Panc1 (cell line): ENCODE results near the gene SAP30. TPM values are rescaled to one million over a fixed set of nuclear protein-coding genes. Genes with fewer than 3 reads are reported as not detected.

ENCODE experiments used
- ATAC-seq: fragments of 200-7000 bp; cut with Tn5 transposase; 2 replicates; pipeline ENCODE4 v1.9.1; 2020; ENCODE audit warnings: mild to moderate bottlenecking, moderate library complexity
- BruUV-seq: library from RNA; stranded (reverse); fragments of 400-500 nt; replicated peaks from 2 replicates; lab custom pipeline; 2021; lab: Mats Ljungman, UMichigan
- CTCF ChIA-PET: fragments of 300-600 bp; sonication (Branson Sonifier 250); formaldehyde crosslinking; loops from one replicate; lab custom pipeline; 2022; ENCODE audit warnings: antibody characterized with exemption; lab: Charles Lee
- POLR2A ChIA-PET: fragments of 300-600 bp; sonication (Branson Sonifier 250); formaldehyde crosslinking; loops from one replicate; lab custom pipeline; 2022; ENCODE audit warnings: antibody characterized with exemption; lab: Charles Lee
- DNase-seq: peaks from one replicate; pipeline ENCODE4 v3.0.0-alpha.2; 2010; ENCODE audit warnings: low read depth, low spot score
- H3K27ac ChIP-seq: 2 replicates; pipeline ENCODE4 v1.5.1; 2011; ENCODE audit warnings: mild to moderate bottlenecking, low read length, inconsistent platforms
- H3K27me3 ChIP-seq: fragments of 200-500 bp; sonication (Bioruptor generic); 2 replicates; pipeline ENCODE4 v1.6.0; 2014; ENCODE audit warnings: low read length, inconsistent platforms; ENCODE audit not compliant: control insufficient read depth, insufficient read depth
- H3K36me3 ChIP-seq: fragments of 200-500 bp; sonication (Bioruptor generic); 2 replicates; pipeline ENCODE4 v1.5.1; 2014; ENCODE audit warnings: inconsistent platforms, mild to moderate bottlenecking, low read length, moderate library complexity; ENCODE audit not compliant: control insufficient read depth, insufficient read depth
- H3K4me1 ChIP-seq: 2 replicates; pipeline ENCODE4 v1.5.1; 2011; ENCODE audit warnings: inconsistent platforms, mild to moderate bottlenecking, low read length, moderate library complexity; ENCODE audit not compliant: control insufficient read depth, insufficient read depth
- H3K4me3 ChIP-seq, 2 experiments: 2 replicates each; pipeline ENCODE4 v1.5.1; 2011 to 2012; ENCODE audit warnings: low read depth in 2 of 2, low read length in 2 of 2, mild to moderate bottlenecking in 2 of 2, inconsistent platforms in 1 of 2, moderate library complexity in 1 of 2
- H3K9me3 ChIP-seq: fragments of 200-500 bp; sonication (Bioruptor generic); 2 replicates; pipeline ENCODE4 v1.5.1; 2014; ENCODE audit warnings: low read depth, mild to moderate bottlenecking, inconsistent platforms, low read length, moderate library complexity; ENCODE audit not compliant: control insufficient read depth, insufficient read depth
- POLR2AphosphoS5 ChIP-seq: IDR thresholded peaks from 2 replicates; pipeline ENCODE4 v1.6.1; 2012; ENCODE audit warnings: mild to moderate bottlenecking, low read depth, low read length, moderate library complexity
- SIN3A ChIP-seq: IDR thresholded peaks from 2 replicates; pipeline ENCODE4 v1.6.1; 2012; ENCODE audit warnings: low read depth, mild to moderate bottlenecking, low read length, moderate library complexity, borderline replicate concordance; ENCODE audit not compliant: insufficient read depth
- TCF7L2 ChIP-seq: IDR thresholded peaks from 2 replicates; pipeline ENCODE4 v1.6.1; 2011; ENCODE audit warnings: mild to moderate bottlenecking, low read depth, low read length, inconsistent platforms
- in situ Hi-C: cut with HindIII; loops from 2 replicates; pipeline ENCODE4 v1.10.0; 2016; ENCODE audit warnings: low sequenced_read_pairs, low pct_unique_long_range_greater_than_20kb
- intact Hi-C: fragments of 100-400 bp; cut with micrococcal nuclease; formaldehyde crosslinking; loops from one replicate; pipeline ENCODE4 v1.10.0; 2022; ENCODE audit not compliant: unreplicated experiment
- total RNA-seq: library from RNA; stranded (reverse); gene quantifications from one replicate; pipeline ENCODE4 v1.2.1, GENCODE V29; 2021; ENCODE audit not compliant: unreplicated experiment
- TF ChIP-seq, protein P1 (sequence below): fragments of 450-650 bp; IDR thresholded peaks from 2 replicates; pipeline ENCODE4 v1.5.1; 2017; ENCODE audit warnings: mild to moderate bottlenecking
- TF ChIP-seq, protein P2 (sequence below), 2 experiments: IDR thresholded peaks; 2 replicates each; pipeline ENCODE4 v1.6.1; 2011 to 2012; ENCODE audit warnings: low read depth in 2 of 2, control low read depth in 1 of 2, low read length in 1 of 2, mild to moderate bottlenecking in 1 of 2, moderate library complexity in 1 of 2; ENCODE audit not compliant: insufficient read depth in 1 of 2

SAP30 gene
- total RNA-seq, 1 experiment from 2014 or later: 23.4 TPM

DNA sequence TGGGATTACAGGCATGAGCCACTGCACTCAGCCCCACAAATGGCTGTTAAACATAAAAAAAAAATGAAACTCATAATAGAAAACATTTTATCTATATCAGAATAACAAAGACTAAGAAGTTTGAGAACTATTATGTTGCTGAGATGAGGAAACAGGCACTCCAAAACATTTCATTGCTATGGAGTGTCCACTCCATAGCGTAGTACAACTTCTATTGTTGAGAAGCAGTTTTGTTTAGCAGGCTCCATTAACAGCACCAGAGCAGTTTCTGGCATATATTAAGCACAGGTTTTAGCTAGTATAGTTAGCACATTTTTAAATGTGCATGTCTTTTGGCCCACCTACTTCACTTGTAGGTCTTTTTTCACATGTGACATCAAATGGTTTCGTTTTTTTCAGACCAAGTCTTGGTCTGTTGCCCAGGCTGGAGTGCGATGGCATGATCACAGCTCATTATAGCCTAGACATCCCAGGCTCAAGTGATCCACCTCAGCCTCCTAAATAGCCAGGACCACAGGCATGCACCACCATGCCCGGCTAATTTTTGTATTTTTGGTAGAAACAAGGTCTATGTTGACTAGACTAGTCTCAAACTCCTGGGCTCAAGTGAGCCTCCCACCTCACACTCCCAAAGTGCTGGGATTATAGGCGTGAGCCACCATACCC, 42.4 kb upstream of the SAP30 start:
- intact Hi-C loops: loop anchor here (5.0 kb wide), 1 partner anchor 89 kb away; no protein-coding TSS in a partner anchor
- CTCF ChIA-PET: no interaction called here

DNA sequence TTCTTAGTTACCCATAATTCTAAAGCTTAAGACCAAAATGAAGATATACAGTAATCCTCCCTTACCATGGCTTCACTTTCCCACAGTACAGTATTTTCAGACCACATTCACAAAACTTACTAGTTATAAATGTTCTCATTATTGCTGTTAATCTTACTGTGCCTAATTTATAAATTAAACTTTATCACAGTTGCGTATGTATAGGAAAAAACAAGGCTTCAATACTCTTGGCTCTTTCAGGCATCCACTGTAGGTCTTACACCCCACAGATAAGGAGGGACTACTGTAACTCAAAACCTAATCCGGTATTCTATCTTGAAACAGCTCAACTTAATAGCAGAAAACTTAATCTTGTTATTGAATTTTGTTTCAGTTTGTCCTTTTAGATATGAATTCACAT, 40.2 kb upstream of the SAP30 start:
- H3K9me3 ChIP-seq: no peaks in the 10 kb centered on the region
- ATAC-seq (no peak), DNase-seq (no peak)
- BruUV-seq: no TSS peak
- ChIA-PET POLR2A (interaction anchor here (0.6 kb wide), 1 partner anchor 141 kb away, joined by 3 read pairs; no protein-coding TSS in a partner anchor), CTCF (no interaction called here)
- H3K27ac ChIP-seq: peak overlapping the region; percentile 51
- peaks cover 5% of the 10 kb centered on the region; the same call in 1 of the 2 replicates for H3K4me1 ChIP-seq
- peaks cover 12% of the 10 kb centered on the region for H3K36me3 ChIP-seq
- H3K4me3 ChIP-seq: peak overlapping the region in 1 of 2 experiments; percentile 0; a peak in 1 of 4 replicates
- in situ Hi-C loops: no loop called here
- H3K27me3 ChIP-seq: no peaks in the 10 kb centered on the region
- TF ChIP-seq TCF7L2 (no peak), SIN3A (no peak), POLR2AphosphoS5 (no peak; the same call in 1 of the 2 replicates)
- TF ChIP-seq, protein P1, sequence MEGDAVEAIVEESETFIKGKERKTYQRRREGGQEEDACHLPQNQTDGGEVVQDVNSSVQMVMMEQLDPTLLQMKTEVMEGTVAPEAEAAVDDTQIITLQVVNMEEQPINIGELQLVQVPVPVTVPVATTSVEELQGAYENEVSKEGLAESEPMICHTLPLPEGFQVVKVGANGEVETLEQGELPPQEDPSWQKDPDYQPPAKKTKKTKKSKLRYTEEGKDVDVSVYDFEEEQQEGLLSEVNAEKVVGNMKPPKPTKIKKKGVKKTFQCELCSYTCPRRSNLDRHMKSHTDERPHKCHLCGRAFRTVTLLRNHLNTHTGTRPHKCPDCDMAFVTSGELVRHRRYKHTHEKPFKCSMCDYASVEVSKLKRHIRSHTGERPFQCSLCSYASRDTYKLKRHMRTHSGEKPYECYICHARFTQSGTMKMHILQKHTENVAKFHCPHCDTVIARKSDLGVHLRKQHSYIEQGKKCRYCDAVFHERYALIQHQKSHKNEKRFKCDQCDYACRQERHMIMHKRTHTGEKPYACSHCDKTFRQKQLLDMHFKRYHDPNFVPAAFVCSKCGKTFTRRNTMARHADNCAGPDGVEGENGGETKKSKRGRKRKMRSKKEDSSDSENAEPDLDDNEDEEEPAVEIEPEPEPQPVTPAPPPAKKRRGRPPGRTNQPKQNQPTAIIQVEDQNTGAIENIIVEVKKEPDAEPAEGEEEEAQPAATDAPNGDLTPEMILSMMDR: no peak
- TF ChIP-seq, protein P2, sequence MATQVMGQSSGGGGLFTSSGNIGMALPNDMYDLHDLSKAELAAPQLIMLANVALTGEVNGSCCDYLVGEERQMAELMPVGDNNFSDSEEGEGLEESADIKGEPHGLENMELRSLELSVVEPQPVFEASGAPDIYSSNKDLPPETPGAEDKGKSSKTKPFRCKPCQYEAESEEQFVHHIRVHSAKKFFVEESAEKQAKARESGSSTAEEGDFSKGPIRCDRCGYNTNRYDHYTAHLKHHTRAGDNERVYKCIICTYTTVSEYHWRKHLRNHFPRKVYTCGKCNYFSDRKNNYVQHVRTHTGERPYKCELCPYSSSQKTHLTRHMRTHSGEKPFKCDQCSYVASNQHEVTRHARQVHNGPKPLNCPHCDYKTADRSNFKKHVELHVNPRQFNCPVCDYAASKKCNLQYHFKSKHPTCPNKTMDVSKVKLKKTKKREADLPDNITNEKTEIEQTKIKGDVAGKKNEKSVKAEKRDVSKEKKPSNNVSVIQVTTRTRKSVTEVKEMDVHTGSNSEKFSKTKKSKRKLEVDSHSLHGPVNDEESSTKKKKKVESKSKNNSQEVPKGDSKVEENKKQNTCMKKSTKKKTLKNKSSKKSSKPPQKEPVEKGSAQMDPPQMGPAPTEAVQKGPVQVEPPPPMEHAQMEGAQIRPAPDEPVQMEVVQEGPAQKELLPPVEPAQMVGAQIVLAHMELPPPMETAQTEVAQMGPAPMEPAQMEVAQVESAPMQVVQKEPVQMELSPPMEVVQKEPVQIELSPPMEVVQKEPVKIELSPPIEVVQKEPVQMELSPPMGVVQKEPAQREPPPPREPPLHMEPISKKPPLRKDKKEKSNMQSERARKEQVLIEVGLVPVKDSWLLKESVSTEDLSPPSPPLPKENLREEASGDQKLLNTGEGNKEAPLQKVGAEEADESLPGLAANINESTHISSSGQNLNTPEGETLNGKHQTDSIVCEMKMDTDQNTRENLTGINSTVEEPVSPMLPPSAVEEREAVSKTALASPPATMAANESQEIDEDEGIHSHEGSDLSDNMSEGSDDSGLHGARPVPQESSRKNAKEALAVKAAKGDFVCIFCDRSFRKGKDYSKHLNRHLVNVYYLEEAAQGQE (IDR thresholded peaks at IDR 0.05; ENCODE audit: insufficient read depth in 1 of 2, low read depth in 2 of 2, low read length in 1 of 2): no peak
- intact Hi-C loops: loop anchor here (5.0 kb wide), 1 partner anchor 37 kb away; no protein-coding TSS in a partner anchor

More for the DNA sequence above, 42.4 kb upstream of the SAP30 start:
- TF ChIP-seq TCF7L2: no peak
- no peak overlapping the region for H3K4me3 ChIP-seq
- H3K27me3 ChIP-seq: no peaks in the 10 kb centered on the region
- in situ Hi-C loops: no loop called here
- peaks cover 21% of the 10 kb centered on the region for H3K36me3 ChIP-seq
- no peak overlapping the region for H3K27ac ChIP-seq
- ATAC-seq: 0 out of 2 replicates have a peak, but pooled peaks have one; percentile 40
- no peaks in the 10 kb centered on the region for H3K9me3 ChIP-seq
- peaks cover 10% of the 10 kb centered on the region; the same call in 1 of the 2 replicates for H3K4me1 ChIP-seq
- BruUV-seq: no TSS peak
- DNase-seq: no peak
- POLR2A ChIA-PET: interaction anchor here (0.6 kb wide), 1 partner anchor 315 kb away, joined by 7 read pairs; no protein-coding TSS in a partner anchor
